IgD-negative memory B cell (primary cell): ENCODE measurements around the gene RAB7A. TPM values are rescaled to one million over a fixed set of nuclear protein-coding genes. Genes with fewer than 3 reads are reported as not detected.
"Not testable (repeated sequence)": the region's sequence is repeated elsewhere in the genome, so short reads cannot be mapped to it uniquely, and the experiment has no call there.

Source experiments
- H3K27ac Mint-ChIP-seq, 3 donors: one replicate each; pipeline ENCODE4 v1.8.0; 2020 to 2022; ENCODE audit warnings: mild to moderate bottlenecking in 3 of 3, mixed read lengths in 3 of 3, moderate library complexity in 1 of 3
- H3K27me3 Mint-ChIP-seq: one replicate; pipeline ENCODE4 v1.8.0; 2021; ENCODE audit warnings: mixed read lengths
- H3K36me3 Mint-ChIP-seq: one replicate; pipeline ENCODE4 v1.8.0; 2020; ENCODE audit warnings: mild to moderate bottlenecking, mixed read lengths
- H3K4me1 Mint-ChIP-seq, 3 donors: one replicate each; pipeline ENCODE4 v1.8.0; 2020 to 2022; ENCODE audit warnings: mixed read lengths in 3 of 3, mild to moderate bottlenecking in 1 of 3
- H3K4me3 Mint-ChIP-seq, 4 donors: one replicate each; pipeline ENCODE4 v1.8.0; 2020 to 2022; ENCODE audit warnings: mild to moderate bottlenecking in 4 of 4, mixed read lengths in 4 of 4, moderate library complexity in 3 of 4
- H3K9me3 Mint-ChIP-seq, 3 donors: one replicate each; pipeline ENCODE4 v1.8.0; 2020 to 2021; ENCODE audit warnings: mixed read lengths in 3 of 3, mild to moderate bottlenecking in 1 of 3
- polyA plus RNA-seq: library from polyadenylated mRNA; unstranded; fragments of 300-500 nt; fragmentation: Illumina TruSeq; gene quantifications from one replicate; pipeline ENCODE4 v1.2.3, GENCODE V29; 2021

Gene RAB7A
- polyA plus RNA-seq, 1 donor from 2014 or later, result 162 TPM

- Mint-ChIP-seq H3K9me3 (no peaks in the 10 kb centered on the region), H3K4me1 (peaks cover 0 to 2% (median 0%) of the 10 kb centered on the region in 3 donors), H3K27me3 (peaks cover 2% of the 10 kb centered on the region), H3K36me3 (no peaks in the 10 kb centered on the region), H3K27ac (no peak overlapping the region), H3K4me3 (no peak overlapping the region)
Measured at GRCh38 chr3:128703561-128703960, 22.4 kb upstream of the RAB7A start.

DNA sequence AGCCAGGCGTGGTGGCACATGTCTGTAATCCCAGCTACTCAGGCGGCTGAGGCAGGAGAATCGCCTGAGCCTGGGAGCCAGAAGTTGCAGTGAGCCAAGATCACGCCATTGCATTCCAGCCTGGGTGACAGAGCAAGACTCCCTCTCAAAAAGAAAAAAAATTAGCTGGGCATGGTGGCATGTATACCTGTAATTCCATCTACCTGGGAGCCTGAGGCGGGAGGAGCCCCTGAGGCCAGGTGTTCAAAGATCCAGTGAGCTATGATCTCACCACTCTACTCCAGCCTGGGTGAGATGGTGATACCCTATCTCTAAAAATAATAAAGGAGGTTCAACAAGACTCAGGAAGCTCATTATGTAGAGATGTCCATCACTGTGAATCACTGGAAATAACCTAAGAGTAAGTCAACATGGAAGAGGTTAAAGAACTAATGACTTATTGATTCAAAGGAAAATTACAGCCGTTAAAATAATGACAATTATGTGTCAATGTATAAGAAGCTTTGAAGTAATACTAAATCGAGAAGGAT lies 19.8 kb upstream of the RAB7A start:
- Mint-ChIP-seq H3K4me3 (no peak overlapping the region), H3K27ac (no peak overlapping the region), H3K9me3 (no peaks in the 10 kb centered on the region), H3K27me3 (no peaks in the 10 kb centered on the region), H3K36me3 (no peaks in the 10 kb centered on the region), H3K4me1 (peaks cover 0 to 1% (median 0%) of the 10 kb centered on the region in 3 donors)

- H3K9me3 Mint-ChIP-seq, result no peaks in the 10 kb centered on the region
Measured at GRCh38 chr3:128707928-128708494, 18.0 kb upstream of the RAB7A start.

GRCh38 chr3:128709038-128709437 lies 16.9 kb upstream of the RAB7A start:
- no peaks in the 10 kb centered on the region for H3K9me3 Mint-ChIP-seq
- no peaks in the 10 kb centered on the region for H3K36me3 Mint-ChIP-seq
- H3K4me3 Mint-ChIP-seq, result no peak overlapping the region
- H3K4me1 Mint-ChIP-seq, result no peaks in the 10 kb centered on the region
- no peak overlapping the region for H3K27ac Mint-ChIP-seq
- no peaks in the 10 kb centered on the region for H3K27me3 Mint-ChIP-seq

More at GRCh38 chr3:128707928-128708494, 18.0 kb upstream of the RAB7A start:
- H3K27me3 Mint-ChIP-seq, result no peaks in the 10 kb centered on the region
- H3K4me3 Mint-ChIP-seq, result no peak overlapping the region
- H3K4me1 Mint-ChIP-seq, result no peaks in the 10 kb centered on the region
- H3K36me3 Mint-ChIP-seq, result no peaks in the 10 kb centered on the region
- H3K27ac Mint-ChIP-seq, result peak overlapping the region in 1 of 3 donors; percentile 6

- Mint-ChIP-seq H3K36me3 (no peaks in the 10 kb centered on the region), H3K27me3 (no peaks in the 10 kb centered on the region), H3K4me3 (no peak overlapping the region), H3K27ac (no peak overlapping the region), H3K9me3 (no peaks in the 10 kb centered on the region), H3K4me1 (no peaks in the 10 kb centered on the region)
Measured at GRCh38 chr3:128709506-128710210, 16.3 kb upstream of the RAB7A start.

DNA sequence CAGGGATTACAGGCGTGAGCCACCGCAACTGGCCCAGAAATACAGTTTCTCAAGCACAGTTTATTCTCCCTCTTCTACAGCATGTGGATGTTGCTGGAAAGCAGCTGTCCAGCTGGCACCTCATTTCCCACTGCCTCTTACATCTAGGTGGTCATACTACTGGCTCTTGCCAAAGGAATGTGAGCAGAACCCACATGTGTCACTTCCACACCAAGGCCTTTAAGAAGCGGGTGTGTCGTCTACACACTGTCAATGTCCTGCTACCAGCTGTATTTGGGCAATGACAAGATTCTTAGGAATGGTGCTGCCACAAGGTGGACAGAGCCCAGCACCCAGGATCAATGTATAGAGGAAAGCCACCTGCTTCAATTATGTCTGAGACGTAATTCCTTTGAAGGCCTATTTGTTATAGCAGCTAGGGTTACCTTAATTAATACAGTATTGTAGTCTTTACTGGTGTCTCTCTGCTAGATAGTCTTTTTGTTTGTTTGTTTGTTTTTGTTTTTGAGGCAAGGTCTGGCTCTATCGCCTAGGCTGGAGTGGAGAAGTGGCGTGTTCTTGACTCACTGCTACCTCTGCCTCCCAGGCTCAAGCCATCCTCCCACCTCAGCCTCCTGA lies 15.1 kb upstream of the RAB7A start:
- Mint-ChIP-seq H3K36me3 (no peaks in the 10 kb centered on the region), H3K27ac (peak overlapping the region in 1 of 3 donors; percentile 87), H3K27me3 (no peaks in the 10 kb centered on the region), H3K4me1 (peaks cover 5 to 7% (median 5%) of the 10 kb centered on the region in 3 donors), H3K4me3 (no peak overlapping the region), H3K9me3 (no peaks in the 10 kb centered on the region)

- Mint-ChIP-seq H3K4me3 (no peak overlapping the region), H3K36me3 (no peaks in the 10 kb centered on the region), H3K27me3 (no peaks in the 10 kb centered on the region), H3K27ac (peak overlapping the region in 1 of 3 donors; percentile 36), H3K4me1 (peaks cover 5 to 7% (median 5%) of the 10 kb centered on the region in 3 donors), H3K9me3 (no peaks in the 10 kb centered on the region)
Measured at GRCh38 chr3:128712848-128713247, 13.1 kb upstream of the RAB7A start.

GRCh38 chr3:128714887-128715491 lies 11.0 kb upstream of the RAB7A start:
- Mint-ChIP-seq H3K4me3 (no peak overlapping the region), H3K27me3 (no peaks in the 10 kb centered on the region), H3K27ac (peak overlapping the region in 1 of 3 donors; percentile 39), H3K4me1 (peaks cover 5 to 7% (median 5%) of the 10 kb centered on the region in 3 donors), H3K9me3 (no peaks in the 10 kb centered on the region), H3K36me3 (no peaks in the 10 kb centered on the region)

- H3K4me3 Mint-ChIP-seq, H3K4me1 Mint-ChIP-seq, H3K9me3 Mint-ChIP-seq, H3K27me3 Mint-ChIP-seq, H3K27ac Mint-ChIP-seq, H3K36me3 Mint-ChIP-seq: not testable (repeated sequence)
Measured at GRCh38 chr3:128718892-128719291, 7.1 kb upstream of the RAB7A start.

- no peaks in the 10 kb centered on the region for H3K27me3 Mint-ChIP-seq
- peaks cover 7 to 10% (median 10%) of the 10 kb centered on the region in 3 donors for H3K4me1 Mint-ChIP-seq
- H3K36me3 Mint-ChIP-seq, result peaks cover 2% of the 10 kb centered on the region
- no peaks in the 10 kb centered on the region for H3K9me3 Mint-ChIP-seq
- no peak overlapping the region for H3K4me3 Mint-ChIP-seq
- H3K27ac Mint-ChIP-seq, result no peak overlapping the region
Measured at GRCh38 chr3:128720891-128721290, 5.1 kb upstream of the RAB7A start.

GRCh38 chr3:128723477-128723876 lies 2.5 kb upstream of the RAB7A start:
- H3K9me3 Mint-ChIP-seq, result no peaks in the 10 kb centered on the region
- peak overlapping the region in 1 of 3 donors; percentile 69 for H3K27ac Mint-ChIP-seq
- peaks cover 2% of the 10 kb centered on the region for H3K36me3 Mint-ChIP-seq
- H3K27me3 Mint-ChIP-seq, result no peaks in the 10 kb centered on the region
- peak overlapping the region in 1 of 4 donors; percentile 59 for H3K4me3 Mint-ChIP-seq
- H3K4me1 Mint-ChIP-seq, result peaks cover 18 to 25% (median 22%) of the 10 kb centered on the region in 3 donors

- Mint-ChIP-seq H3K27me3 (no peaks in the 10 kb centered on the region), H3K4me1 (peaks cover 33 to 41% (median 41%) of the 10 kb centered on the region in 3 donors), H3K36me3 (peaks cover 2% of the 10 kb centered on the region), H3K4me3 (peak overlapping the region; percentile 91 to 98 (median 94)), H3K27ac (peak overlapping the region; percentile 96 to 100 (median 98)), H3K9me3 (no peaks in the 10 kb centered on the region)
Measured at GRCh38 chr3:128725547-128726022, 398 bp upstream of the RAB7A start.

- Mint-ChIP-seq H3K27me3 (no peaks in the 10 kb centered on the region), H3K4me1 (peaks cover 43 to 50% (median 47%) of the 10 kb centered on the region in 3 donors), H3K36me3 (no peaks in the 10 kb centered on the region), H3K9me3 (no peaks in the 10 kb centered on the region), H3K4me3 (peak overlapping the region; percentile 88 to 98 (median 92)), H3K27ac (peak overlapping the region; percentile 91 to 100 (median 96))
Measured at GRCh38 chr3:128727059-128727458, 1.1 kb downstream of the RAB7A start.

DNA sequence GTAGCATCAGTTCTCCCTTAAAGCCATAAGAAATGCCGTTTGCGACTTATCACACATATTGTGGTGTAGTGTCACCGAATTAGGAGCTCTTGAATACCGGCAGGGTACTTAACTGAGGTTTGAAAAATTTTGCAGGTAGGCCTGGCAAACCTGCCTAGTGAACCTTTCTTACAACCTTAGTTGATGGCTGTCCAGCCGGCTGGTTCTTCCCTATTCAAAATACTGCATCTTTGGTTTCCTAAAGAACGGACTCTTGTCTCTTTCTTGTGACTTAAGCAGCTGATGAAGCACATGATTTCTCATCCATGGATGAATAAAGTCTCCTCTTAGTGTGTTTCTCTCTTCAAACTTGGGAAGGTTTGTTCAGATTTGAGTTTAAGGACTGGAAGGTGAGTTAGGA lies 1.5 kb downstream of the RAB7A start:
- H3K9me3 Mint-ChIP-seq, result no peaks in the 10 kb centered on the region
- H3K4me1 Mint-ChIP-seq, result peaks cover 46 to 52% (median 50%) of the 10 kb centered on the region in 3 donors
- H3K4me3 Mint-ChIP-seq, result peak overlapping the region; percentile 88 to 98 (median 92)
- no peaks in the 10 kb centered on the region for H3K36me3 Mint-ChIP-seq
- peak overlapping the region; percentile 91 to 100 (median 96) for H3K27ac Mint-ChIP-seq
- no peaks in the 10 kb centered on the region for H3K27me3 Mint-ChIP-seq

GRCh38 chr3:128727996-128728395 lies 2.0 kb downstream of the RAB7A start:
- H3K4me1 Mint-ChIP-seq, result peaks cover 52 to 57% (median 54%) of the 10 kb centered on the region in 3 donors
- H3K4me3 Mint-ChIP-seq, result peak overlapping the region; percentile 88 to 98 (median 92)
- no peaks in the 10 kb centered on the region for H3K36me3 Mint-ChIP-seq
- no peaks in the 10 kb centered on the region for H3K9me3 Mint-ChIP-seq
- peak overlapping the region in 1 of 3 donors; percentile 96 for H3K27ac Mint-ChIP-seq
- H3K27me3 Mint-ChIP-seq, result no peaks in the 10 kb centered on the region
